Stimulated activated CD4-positive, alpha-beta T cell treated with anti-CD3 and anti-CD28 coated beads, Interleukin-2, amount 100 ng/mL, for 24 hours (primary cell): ENCODE measurements around the gene IL37.
A peak's percentile ranks its signal among the peaks of the same experiment; 100 is the strongest.
"Not testable (repeated sequence)": the region's sequence is repeated elsewhere in the genome, so short reads cannot be mapped to it uniquely, and the experiment has no call there.

Source experiments
- DNase-seq, 2 donors: peaks; one replicate each; pipeline ENCODE4 v3.0.0-alpha.2; 2020

IL37 gene

DNA sequence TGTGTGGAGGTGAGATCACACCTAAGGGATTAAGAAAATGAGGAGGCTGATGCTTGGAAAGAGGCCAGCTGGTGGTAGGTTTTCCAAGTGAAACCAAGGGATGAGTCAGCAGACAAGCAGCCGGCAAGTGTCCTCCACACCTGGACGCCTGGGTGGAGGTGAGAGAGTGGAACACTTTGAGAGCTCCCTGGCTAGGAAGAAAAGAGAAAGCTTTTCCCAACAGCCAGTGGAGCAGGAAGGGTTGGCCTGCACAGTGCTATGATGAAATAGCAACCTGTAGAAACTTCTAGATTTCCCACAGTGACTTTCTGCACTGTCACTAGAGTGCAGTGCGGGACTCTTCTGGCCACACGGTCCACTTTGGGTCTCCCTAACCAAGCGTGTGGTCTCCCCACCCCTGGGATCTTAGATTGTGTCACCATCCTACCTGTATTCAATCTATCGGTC is 19.6 kb upstream of the IL37 start:
- no peak for DNase-seq

DNA sequence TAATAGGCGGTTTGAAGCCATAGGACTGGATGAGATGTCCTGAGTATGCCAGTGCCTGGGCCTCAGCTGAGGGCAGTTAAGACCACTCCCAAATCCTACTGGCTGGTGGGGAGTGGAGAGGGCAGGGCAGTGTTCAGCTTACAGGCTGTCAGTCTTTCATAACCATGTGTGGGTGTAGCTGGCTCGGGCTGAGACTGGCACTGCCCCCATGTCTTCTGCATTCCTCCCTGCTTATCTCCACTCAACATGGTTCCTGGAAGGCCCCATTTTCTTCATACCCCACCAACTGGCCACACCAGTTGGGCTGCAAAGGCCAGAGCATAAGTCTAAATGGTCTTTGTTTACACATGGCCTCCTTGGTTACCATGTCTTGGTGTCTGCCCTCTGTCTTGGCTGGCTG is 17.2 kb upstream of the IL37 start:
- no peak for DNase-seq

DNA sequence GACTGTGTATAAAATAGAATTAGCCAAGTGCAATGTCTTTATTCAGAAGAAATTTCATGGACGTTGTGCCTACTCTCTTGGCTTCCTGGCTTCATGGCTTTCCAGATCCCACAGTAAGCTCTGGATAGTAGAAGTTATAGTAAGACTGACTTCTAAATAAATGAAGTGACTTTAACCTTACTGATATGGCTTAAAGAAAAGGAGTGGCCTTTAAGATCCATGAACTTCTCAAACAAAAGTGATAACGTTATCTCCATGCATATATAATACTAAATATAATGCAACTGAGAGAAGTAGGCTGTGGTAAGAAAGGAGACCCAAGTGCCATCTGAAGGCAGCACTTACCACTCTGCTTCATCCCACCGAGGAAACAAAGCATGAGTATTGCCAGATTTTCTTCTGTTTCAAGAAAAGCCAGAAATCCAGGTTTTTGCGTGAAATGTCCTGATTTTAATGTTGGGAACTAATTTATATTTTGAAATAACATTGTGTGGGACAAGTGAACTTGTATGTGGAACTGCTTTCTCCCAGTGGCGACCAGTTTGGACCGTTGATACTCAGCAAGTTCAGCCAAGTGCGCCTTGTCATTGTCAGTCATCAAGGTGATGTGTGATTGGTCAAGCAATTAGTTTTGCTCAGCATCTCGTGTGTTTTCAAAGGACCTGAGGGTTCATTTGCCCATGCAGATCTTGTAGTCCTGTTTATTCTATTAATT is 13.9 kb upstream of the IL37 start:
- no peak for DNase-seq

DNA sequence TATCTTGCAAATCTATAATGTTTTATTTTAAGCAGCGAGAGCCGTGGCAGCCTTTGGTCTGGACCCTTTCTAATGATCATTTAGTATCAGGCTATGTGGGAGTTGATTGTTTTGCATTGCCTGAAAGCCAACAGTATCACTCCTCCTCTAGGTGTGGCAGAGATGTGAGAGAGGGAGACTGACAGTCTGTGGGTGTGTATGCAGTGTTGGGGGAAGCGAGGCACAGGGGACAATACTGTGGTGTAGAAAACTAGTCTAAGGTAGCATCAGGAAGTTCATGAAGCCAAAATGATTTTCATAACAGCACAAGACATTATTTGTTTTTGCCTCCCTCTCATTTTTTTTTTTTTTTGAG is 13.4 kb upstream of the IL37 start:
- no peak for DNase-seq

DNA sequence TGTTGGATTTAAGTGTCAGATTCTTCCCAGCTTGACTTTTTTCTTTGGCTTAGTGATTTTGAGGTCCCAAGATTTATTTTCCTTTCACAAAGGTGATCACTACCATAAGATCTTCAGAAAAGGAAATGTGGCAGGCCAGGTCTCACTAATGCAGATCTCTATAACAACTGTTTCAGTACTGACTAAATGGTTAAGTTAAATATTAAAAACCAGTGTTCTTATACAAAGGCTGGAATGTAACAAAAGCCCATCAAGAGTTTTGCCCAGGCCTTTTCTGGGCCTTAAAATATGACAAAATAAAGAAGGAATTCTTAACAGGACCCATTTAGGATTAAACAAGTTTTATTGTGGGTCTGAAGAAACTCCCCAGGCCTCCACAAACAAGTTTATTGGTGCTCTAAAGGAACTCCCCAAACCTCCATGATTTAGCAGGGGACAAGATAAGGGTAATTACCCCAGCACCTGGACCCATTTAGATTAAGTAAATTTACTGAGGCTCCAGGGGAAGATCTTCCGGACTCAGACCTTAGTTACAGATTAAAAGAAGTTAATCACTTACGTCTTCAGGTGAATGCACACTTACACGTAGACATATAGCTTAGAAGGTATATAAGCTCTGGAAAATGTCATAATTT is 9.4 kb upstream of the IL37 start:
- DNase-seq, result not testable (repeated sequence)

DNA sequence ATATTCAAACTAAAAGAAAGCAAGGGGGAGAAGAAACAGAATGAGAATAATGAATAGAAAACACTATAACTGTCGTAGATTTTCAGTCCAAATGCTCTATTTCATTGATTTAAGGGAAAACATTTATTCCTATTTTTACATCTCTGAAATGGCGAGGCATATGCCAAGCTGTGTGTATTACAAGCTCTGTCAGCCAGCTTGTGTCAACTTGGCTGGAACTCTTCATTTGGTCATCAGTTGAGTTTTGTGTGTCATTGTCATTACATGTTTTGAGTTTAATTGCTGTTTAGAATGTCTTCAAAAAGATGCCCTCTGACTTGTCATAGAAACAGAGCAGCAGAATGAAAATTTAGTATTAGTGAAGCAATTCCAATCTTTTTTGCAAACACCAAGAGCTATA is 8.1 kb upstream of the IL37 start:
- no peak for DNase-seq

DNA sequence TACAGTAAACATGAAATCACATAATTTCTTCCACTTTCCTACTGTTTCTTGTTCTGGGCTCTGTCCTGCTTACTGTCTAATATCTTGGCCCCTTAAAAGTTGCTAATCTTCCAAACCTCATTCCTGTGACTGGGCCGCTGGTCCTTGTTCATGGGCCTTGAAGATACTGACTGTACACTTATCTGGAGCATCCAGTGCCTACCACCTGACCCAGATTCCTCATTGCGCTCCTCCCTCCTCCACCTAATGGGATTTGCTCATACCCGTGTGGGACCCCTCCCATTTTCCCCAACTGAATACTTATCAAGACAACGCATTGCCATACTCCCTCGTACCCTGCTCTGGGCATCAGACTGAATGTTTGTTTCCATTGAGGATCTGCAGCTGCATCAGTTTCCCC is 6.1 kb upstream of the IL37 start:
- DNase-seq, result no peak

DNA sequence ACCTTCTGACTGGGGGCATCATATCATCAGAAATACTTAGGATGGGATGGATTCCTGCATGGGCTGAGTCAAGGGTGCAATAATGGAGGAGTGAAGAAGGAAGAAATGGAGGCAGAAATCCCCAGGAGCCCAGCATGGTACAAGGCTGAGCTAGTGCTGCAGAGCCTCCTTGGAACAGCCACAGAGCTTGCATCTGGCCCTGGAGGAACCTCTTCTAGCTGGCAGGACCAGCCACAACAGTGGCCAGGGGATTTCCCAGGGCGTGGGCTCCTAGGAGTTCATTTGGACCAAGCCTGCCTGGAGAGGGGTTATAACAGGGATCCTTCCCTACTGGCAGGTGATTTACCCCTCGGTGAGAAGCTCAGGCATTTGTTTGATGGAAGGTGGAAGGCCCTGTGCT is 4.7 kb upstream of the IL37 start:
- no peak for DNase-seq

DNA sequence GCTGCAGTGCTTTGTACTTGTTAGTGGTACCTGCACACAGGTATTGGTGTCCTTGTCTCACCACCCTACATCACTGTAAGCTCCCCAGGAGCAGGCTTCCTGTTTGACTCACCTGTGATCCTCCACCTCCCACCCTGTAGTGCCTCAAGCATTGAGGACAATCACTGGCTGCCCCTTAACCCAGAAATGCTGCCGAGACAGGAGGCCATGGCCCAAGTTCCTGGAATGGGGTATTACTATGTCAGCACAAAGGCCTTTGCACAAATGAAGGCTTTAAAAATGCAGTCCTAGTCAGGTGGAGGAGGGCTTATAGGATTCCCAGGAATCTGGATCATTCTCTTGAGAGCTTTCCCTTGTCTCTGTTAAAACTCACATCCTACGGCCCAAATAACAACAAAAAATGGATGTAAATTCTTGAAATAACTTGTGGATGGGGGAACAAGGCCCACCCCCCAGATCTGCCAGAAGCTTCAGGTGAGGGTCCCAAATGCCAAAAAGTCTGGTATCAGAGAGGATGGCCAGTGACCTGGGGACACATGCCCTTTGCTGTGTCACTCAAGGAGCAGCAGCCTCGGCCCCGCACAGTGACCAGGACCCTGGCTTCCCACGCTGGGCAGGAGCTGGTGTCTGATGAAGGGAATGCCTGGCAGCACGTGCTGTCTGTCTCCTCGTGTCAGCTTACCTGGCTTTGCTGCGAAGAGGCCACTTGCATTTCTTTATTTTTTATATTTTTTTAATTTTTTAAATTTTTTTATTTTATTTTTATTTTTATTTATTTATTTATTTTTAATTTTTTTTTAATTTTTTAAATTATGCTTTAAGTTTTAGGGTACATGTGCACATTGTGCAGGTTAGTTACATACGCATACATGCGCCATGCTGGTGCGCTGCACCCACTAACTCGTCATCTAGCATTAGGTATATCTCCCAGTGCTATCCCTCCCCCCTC is 3.7 kb upstream of the IL37 start:
- no peak for DNase-seq

DNA sequence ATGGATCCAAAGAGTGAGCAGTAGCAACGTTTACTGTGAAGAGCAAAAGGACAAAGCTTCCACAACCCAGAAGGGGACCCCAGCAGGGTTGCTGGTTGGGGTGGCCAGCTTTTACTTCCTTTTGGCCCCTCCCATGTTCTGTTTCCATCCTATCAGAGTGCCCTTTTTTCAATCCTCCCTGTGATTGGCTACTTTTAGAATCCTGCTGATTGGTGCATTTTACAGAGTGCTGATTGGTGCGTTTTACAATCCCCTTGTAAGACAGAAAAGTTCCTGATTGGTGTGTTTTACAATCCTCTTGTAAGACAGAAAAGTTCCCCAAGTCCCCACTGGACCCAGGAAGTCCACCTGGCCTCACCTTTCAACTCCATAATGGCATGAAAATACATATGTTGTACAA is 2.4 kb upstream of the IL37 start:
- DNase-seq, result not testable (repeated sequence)

DNA sequence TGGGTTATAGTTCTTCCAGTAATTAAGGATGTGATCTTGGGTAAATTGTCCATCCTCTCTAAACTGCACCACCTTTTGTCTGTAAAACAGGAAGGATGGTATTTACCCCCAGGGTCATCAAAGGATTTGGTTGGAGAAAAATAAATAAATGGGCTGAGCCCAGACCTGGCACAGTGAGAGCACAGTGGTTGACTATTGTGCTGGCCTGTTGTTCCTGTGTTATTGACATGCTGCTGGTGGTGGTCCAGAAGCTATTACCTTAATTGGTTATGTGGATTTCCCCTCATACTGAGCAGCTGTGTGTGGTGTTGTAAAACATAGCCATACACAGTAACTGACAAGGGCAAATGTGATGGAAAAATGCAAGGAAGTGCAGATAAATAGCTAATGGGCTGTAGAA is 746 bp upstream of the IL37 start:
- DNase-seq, result no peak

DNA sequence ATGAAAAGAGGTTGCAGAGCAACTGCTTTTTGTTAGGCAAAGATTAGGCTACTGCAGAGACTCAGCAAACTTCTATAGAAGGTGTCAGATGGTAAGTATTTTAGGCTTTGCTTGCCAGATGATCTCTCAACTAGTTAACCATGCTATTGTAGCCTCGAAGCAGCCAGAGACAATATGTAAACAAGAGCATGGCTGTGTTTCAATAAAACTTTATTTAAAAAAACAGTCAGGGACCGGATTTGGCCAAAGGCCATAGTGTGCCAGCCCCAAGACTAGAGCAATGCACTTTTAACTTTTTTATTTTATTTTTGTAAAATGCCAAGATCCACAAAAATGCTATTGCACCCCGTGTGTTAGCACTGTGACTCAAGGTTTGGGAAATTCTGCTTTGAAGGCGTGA is 1.4 kb downstream of the IL37 start:
- no peak for DNase-seq

DNA sequence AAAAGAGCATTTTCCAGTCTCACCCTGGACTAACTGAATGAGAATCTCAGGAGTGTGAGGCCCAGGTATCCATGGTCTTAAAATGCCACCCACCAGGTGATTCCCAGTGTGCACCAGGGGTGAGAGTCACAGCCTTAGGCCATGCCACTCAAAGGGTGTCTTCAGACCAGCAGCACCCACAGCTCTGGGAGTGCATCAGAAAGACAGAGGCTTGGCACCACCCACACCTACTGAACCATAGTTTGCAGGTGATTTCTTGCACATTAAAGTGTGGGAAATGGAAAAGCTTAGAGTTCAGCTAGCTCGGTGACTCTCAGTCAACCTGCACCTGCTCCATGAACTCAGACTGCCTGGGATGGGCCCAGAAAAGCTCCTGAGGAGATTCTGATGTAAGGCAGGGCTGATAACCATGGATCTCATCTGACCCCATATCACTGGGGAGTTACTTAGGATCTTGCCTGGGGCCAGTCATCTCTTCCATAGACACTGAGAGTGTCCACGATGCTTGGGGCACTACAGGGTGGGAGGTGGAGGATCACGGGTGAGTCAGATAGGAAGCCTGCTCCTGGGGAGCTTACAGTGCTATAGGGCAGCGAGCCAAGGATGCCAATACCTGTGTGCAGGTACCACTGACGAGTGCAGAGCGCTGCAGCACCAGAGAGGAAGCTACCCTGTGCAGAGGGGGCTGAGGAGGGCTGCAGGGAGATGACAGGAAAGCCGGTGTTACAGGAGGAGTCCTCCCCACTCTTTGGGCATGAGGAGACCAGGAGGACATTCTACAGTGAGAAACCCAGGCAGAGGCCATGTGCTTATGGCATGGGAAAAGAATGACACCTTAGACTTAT is 4.6 kb downstream of the IL37 start:
- peak in 1 of 2 donors; percentile 11 for DNase-seq

DNA sequence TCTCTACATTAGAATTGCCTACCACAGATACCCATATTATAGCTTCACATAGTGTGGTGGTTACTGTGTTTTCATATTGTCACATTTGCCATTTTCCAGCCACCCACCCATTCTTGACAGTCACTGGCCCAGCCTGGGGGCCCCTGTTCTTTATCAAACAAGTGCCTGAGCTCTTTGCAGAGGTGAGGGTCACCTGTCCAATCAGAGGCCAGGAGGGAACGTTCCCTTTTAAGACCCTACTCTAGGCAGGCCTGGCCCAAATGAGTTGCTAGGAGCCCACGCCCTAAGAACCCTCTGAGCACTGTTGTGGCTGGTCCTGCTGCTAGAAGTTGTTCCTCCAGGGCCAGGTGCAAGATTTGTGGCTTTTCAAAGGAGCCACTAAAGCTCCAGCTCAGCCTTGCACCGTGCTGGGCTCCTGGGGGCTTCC is 5.2 kb downstream of the IL37 start:
- peak in 1 of 2 donors; percentile 21 for DNase-seq

DNA sequence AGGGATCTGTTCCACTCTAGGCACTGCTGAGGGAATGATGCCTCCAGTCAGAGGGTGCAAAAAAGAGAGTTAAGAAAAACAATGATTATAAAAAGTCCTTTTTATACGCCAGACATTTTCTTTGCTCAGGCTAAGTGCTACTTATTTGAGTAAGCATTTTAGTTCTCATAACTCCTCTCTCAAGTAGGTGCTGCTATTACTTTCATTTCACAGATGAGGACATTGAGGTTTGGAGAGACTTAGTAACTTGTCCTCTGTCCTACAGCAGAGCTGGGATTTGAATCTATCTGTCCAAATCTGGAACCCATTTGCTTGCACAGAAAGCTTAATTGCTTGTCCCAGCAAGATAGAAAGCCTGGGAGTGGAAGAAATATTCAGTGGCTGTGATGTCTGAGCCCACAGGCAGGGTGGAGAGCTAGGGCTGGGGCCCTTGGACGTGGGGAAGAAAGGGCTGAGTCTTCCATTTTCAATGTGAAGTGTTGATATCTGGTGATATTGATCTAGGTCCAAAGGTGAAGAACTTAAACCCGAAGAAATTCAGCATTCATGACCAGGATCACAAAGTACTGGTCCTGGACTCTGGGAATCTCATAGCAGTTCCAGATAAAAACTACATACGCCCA is 5.8 kb downstream of the IL37 start:
- no peak for DNase-seq

DNA sequence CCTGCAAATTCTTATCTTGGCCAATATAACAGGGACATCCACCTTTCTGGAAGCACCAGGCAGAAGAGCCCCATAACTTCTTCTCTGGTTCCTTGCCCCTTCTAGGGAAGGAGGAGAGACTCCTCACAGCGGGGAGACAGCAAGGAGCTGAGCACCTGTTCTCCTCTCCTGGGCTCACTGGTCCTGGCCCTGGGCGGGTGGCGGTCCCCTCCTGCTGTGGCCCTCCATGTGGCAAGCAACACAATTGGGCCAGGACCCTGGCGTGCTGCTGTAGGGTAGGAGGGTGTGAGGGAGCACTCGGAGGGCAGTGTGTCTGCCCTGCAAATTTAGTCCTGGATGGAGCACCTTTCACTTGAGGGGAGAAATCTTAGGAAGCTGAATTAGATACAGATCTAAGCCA is 6.9 kb downstream of the IL37 start:
- no peak for DNase-seq

DNA sequence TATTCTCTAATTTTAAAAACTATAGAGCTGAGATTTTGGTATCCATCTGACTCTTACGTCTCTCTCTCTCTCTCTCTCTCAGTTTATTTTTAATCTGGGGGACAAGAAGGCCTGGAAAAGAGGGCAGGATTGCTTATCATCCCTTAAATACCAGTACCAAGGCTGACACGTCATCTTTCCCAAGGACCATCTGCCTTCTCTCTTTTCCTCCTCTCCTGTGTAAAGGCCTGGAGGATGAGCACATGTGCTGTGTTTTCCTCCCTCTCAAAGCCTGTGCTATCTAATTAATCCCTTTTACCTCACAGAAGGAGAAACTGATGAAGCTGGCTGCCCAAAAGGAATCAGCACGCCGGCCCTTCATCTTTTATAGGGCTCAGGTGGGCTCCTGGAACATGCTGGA is 7.3 kb downstream of the IL37 start:
- no peak for DNase-seq

DNA sequence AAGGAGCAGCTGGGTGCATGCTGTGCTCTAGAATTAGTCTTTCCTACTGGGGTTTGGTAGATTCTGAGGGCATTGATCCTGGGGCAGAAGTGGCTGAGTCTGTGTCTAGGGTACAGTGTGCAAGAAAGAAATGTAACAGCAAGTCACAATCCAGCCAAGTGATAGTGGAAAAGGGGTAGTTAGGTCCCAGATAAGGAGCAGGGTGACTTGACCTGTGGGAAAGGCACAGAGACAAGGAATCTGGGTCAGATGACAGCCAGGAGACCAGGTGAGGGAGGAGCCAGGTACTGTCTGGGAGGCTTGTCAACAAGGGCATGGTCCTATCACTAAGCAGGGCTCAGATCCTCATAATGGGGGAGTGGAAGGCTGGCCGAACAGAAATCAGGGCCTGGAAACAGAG is 8.1 kb downstream of the IL37 start:
- DNase-seq, result no peak

DNA sequence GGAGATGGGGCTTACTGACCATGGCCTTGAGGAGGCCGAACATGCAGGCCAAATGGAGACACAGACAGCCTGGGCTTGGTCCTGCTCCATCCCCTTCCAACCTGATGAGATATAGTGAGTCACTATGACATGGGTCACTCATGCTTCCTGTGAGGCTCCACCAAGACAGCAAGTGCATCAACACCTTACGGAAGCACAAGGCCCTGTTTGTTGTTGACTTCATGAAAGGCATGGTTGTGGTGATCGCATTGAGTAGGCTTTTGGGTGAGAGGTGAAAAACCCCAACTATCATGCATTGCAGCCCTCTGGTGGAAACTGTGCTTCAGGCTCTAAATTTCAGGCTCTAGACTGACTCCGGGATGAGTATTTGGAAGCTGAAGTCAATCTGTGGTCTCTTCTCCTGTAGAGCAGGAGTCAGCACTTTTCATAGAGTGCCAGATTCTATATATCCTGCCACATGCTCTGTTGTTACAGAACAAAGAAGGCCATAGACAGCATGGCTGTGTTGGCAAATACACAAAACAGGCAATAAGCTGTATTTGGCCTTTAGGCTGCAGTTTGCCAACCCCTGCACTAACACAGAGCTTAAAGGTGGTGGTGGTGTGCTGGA is 10.1 kb downstream of the IL37 start:
- no peak for DNase-seq

DNA sequence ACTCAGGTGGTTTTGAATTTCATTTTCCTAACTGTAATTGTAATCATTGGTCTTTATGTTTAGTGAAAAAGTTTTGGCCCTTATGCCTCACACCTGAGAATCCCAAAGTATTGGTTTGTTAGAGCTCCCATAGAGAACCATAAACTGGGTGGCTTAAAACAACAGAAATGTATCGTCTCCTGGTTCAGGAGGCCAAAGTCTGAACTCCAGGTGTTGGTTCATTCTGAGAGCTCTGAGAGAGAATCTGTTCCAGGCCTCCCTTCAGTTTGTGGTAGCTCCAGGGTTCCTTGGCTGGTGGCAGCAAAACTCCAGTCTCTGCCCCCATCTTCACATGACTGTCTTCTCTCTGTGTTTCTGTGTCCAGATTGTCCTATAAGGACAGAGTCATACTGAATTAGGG is 11.0 kb downstream of the IL37 start:
- DNase-seq, result no peak

DNA sequence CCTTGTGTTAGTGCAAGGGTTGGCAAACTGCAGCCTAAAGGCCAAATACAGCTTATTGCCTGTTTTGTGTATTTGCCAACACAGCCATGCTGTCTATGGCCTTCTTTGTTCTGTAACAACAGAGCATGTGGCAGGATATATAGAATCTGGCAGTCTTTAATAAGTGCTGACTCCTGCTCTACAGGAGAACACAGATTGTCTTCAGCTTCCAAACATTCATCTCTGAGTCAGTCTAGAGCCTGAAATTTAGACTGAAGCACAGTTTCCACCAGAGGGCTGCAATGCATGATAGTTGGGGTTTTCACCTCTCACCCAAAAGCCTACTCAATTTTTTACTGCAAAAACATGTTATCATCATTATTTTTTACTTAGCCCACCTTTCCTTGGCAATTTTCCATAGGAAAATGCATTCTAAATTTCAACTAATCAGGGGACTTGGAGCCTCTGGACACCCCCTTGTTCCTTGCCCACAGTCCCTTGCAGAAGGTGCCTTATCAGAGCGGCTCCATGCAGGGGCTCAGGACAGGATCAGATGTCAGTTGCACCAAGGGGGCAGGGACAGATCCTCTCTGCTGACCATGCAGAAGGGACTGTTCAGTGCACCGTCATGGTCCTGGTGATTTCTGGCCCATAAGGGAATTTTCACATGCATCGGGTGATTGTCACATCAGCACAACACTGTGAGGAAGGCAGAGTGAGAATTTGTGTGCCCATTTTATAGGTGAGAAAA is 12.4 kb downstream of the IL37 start:
- DNase-seq, result no peak
